HG02678 (cell line): ENCODE data around the gene HMX2.
"Not testable (repeated sequence)": the region's sequence is repeated elsewhere in the genome, so short reads cannot be mapped to it uniquely, and the experiment has no call there.

Source experiments
- ATAC-seq: cut with Tn5 transposase; IDR thresholded peaks from one replicate; pipeline ENCODE4 v1.9.1; 2021; ENCODE audit warnings: mild to moderate bottlenecking, moderate library complexity; ENCODE audit not compliant: unreplicated experiment

HMX2 gene

DNA sequence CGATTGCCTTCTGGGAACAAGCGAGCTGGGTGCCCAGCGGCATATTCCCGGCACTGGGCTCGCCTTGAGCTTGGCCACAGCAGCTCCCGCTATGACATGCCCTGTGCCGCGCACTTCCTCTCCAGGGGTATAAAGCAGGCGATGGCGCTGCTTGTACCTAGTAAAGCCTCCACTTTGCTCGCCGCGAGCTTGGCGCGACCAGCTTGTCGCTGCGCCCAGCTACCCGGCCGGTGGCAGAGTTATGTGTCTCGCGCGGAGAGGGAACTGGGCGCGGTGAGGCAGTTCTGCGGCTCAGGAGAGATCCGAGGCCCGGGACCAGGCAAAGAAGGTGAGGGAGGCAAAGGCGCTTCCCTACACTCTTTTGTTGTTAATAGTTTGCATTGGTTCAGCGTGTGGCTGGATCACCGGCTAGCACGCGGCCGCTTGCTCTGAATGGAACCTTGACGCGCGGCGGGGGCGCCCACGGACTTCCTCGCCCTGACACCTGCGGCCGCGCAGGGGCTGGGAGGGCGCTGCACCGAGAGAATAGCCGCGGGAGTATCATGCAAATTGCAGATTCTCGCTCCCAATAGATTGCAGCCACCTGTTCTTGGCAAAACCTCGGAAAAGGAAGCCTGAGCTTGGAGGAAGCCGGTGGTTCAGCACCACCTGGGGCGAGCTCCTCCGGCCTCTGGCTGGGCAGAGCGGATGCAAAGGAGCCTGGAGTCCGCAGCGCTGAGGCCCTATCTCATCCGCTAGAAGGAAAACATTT, 3.2 kb downstream of the HMX2 start:
- ATAC-seq: no peak

GRCh38 chr10:123151737-123152135, 3.8 kb downstream of the HMX2 start:
- no peak for ATAC-seq

GRCh38 chr10:123153486-123154091, 5.7 kb downstream of the HMX2 start:
- no peak for ATAC-seq

DNA sequence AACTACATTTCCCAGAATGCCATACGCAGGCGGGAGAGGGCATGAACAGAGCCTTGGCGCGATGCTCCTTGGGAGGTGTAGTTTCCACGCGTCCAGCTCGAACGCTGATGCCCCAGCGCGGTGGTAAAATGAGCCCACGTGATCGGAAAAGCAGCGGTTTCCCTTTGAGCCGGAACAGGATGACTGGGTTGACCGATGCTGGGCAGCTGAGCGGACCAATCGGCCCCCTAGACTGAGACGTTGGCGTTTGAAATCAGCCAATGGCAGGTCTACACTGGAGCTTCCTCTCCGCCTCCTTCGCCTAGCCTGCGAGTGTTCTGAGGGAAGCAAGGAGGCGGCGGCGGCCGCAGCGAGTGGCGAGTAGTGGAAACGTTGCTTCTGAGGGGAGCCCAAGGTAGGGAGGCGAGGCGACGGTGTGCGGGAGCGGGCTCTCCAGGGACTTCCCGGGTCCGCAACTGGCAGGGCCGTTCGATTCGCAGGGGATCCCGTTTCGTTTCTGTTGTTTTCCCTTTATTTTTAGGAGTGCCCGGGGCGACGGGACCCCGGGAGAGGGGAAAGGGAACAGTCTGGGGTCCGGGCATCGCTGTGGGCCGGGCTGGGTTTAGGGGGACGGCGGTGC, 6.3 kb downstream of the HMX2 start, which contains the start of gene BUB3:
BUB3 (plus strand) TSS at position 311 of the 619 bp plus-strand sequence. CDS start 516 bp downstream, outside the sequence.
- ATAC-seq: peak; percentile 93

DNA sequence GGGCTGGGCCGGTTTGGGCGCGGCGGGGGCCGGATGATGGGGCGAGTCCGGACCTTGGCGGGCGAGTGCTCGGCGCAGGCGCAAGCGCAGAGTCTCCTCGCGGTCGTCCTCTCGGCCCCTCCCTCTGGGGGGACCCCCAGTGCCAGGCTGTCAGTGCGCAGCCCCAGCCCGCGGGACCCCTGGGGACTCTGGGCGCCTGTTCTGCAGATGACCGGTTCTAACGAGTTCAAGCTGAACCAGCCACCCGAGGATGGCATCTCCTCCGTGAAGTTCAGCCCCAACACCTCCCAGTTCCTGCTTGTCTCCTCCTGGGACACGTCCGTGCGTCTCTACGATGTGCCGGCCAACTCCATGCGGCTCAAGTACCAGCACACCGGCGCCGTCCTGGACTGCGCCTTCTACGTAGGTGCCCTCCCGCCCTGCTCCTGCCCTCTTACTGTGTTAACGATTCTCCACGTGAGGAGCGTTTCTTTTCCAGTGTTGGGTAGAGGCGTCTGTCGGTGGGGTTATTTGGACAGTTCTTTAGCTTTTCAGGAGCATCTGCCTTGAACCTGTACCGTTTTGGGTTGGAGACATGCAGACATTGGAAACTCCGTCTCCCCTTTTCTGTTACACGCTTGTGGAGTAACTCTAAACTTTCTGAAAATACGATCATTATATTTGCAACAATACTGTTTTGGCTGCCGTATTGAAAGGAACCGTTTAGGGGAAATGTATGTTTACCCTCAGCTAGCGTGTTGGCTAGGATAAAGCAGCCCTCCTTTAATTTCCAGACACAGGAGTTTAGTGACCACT, 7.0 kb downstream of the HMX2 start:
- peak; percentile 43 for ATAC-seq

DNA sequence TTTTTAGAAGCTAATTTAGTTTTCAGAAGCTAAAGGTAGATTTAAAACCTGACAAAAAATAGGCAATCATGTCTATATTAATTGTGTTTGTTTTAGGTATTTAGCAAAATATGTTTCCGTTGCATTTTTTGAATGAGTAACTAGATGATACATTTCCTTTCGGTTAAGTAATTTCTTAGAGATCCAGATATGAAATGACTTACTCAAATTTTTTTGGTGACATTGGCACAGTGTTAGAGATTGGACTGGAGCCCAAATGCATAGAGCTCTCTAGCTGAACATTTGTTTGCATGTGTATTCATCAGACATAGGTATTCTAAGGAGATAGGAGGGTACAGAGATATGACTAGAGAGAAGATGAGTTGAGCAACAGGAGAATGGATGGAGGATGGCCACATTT, 8.1 kb downstream of the HMX2 start:
- ATAC-seq: no peak

DNA sequence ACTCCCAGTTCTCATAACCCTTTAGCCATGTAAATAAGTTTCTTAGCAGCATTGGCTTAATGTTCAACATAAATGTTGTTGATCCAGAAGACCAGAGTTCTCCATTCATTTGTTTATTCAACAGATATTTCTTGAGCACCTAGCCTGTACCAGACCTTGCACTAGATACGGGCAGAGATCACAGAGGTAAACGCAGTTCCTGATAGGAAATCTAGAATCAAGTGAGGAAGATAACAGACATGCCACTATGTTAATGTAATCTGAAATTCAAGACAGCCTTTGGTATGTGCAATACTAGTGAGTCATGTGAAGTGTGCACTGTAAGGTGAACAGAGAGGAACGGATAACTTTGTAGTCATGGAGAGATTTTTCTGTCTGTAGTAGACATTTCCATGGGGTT, 9.3 kb downstream of the HMX2 start:
- no peak for ATAC-seq

GRCh38 chr10:123158682-123159081, 10.7 kb downstream of the HMX2 start:
- no peak for ATAC-seq

- no peak for ATAC-seq
Observed at GRCh38 chr10:123160311-123160980, 12.5 kb downstream of the HMX2 start.

- no peak for ATAC-seq
Observed at GRCh38 chr10:123164319-123164718, 16.4 kb downstream of the HMX2 start.

DNA sequence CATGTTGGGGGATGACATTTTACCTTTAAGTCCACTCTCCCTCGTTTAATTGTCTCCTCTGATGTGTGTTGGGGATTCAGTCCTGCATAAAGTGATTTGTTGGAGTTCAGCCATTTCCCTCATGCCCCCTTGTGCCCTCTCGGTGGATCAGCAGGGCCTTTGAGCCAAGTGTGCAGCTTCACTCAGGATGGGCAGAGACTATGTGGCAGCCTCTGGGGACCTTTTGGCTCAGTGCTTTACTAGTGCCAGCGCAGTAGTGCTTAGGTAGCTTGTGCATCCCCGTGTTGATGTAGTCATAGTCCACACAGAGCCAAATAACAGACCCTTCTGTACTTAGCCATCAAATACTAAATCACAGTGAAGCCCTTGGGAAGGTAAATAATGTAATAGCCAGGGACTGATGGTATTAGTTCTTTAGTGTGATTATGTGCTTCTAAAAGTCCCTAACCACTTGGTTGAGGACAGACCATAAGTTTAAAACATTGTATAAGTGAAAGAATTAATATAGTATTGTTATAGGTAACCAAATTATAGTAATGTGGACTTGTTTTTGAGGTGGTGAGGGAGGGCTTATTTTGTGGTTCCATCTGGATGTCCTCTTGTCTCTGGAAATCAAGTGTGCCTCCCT, 17.6 kb downstream of the HMX2 start:
- no peak for ATAC-seq

- ATAC-seq: no peak
Observed at GRCh38 chr10:123166618-123167017, 18.7 kb downstream of the HMX2 start.

- ATAC-seq: no peak
Observed at GRCh38 chr10:123170961-123171360, 23.0 kb downstream of the HMX2 start.

DNA sequence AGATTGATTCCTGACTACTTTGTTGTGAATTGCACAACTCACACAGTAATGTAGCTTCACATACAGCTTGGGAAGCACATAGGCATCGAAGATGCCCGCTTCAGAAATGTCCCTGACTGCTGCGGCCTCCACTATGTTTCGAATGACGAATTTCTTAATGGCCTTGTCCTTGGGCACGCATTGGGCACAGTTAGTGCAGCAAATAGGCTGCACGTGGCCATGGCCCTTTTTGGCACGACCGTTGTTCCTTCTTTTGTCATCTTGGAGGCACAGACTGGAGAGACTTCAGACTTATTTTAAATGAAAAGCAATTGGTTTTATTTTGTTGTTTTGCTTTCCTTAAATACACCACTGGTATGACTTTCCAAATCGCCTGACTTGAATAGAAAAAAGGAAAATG, 23.7 kb downstream of the HMX2 start:
- ATAC-seq: not testable (repeated sequence)

- no peak for ATAC-seq
Observed at GRCh38 chr10:123175389-123176387, 27.8 kb downstream of the HMX2 start.

- not testable (repeated sequence) for ATAC-seq
Observed at GRCh38 chr10:123178390-123178789, 30.5 kb downstream of the HMX2 start.

DNA sequence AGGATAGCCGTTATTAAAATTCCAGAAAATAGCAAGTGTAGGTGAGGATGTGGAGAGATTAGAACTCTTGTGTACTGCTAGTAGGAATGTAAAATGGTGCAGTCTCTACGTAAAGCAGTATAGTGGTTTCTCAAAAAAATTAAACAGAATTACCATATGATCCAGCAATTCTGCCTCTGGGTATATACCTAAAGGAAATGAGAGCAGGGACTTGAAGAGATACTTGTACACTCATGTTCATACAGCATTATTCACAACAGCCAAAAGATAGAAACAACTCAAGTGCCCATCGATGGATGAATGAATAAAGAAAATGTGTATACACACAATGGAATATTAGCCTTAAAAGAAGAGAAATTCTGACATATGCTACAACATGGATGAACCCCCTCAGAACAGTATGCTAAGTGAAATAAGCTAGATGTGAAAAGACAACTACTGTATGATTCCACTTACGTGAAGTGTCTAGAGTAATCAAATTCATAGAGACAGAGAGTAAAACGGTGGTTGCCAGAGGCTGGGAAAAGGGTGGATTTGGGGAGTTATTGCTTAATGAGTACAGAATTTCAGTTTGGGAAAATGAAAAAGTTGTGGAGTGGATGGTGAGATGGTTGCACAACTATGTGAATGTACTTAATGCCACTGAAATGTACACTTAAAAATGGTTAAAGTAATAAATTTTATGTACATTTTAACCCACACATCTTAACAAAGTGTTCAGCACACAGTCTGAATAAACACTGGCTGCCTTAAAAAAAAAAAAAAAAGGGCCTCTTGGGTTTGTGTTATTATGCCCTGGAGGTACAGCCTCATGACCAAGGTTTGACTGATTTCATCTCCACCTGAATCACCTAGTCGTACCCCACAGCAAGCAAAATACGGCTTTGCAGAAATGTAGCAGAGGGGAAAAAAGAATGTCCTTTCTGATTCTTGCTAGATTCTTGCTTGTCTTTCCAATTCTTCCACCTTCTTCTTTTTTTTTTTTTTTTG, 32.5 kb downstream of the HMX2 start:
- no peak for ATAC-seq

DNA sequence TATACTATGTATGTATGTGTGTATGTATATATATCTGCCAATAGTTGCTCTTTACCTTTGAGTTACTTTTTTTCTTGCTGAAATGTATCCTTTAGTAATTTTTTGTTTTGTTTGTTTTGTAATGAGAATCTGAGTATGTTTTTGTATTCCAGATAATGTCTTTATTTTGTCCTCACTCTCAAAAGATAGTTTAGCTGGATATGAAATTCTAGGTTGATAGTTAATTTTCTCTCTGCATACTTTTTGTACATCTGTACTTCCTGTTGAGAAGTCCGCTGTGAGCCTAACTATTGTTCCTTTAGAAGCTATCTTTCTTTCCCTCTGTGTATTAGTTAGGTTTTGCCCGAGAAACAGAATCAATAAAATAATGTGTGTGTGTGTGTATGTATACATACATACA, 35.8 kb downstream of the HMX2 start:
- ATAC-seq: no peak
